OCI-LY1 (cell line): ENCODE data around the gene ST3GAL5.

Source experiments
- CTCF ChIP-seq: fragments of 200-600 bp; sonication (generic), shearing (Covaris generic); IDR thresholded peaks from 2 replicates; pipeline ENCODE4 v1.5.1; 2017; ENCODE audit warnings: mild to moderate bottlenecking, antibody characterized with exemption, low read length, moderate library complexity, mixed read lengths
- EZH2 ChIP-seq: fragments of 200-600 bp; sonication (generic), shearing (Covaris generic); IDR thresholded peaks from 2 replicates; pipeline ENCODE4 v1.8.0; 2017; ENCODE audit warnings: borderline replicate concordance, mixed run types, mild to moderate bottlenecking, antibody characterized with exemption, low read length, moderate library complexity, mixed read lengths

GRCh38 chr2:85850451-85850850, 38.3 kb downstream of the ST3GAL5 start:
- TF ChIP-seq CTCF (no peak), EZH2 (no peak)
